HG03039 (cell line): Measurements from ENCODE around the gene SRP68.

Experiments used
- ATAC-seq: cut with Tn5 transposase; IDR thresholded peaks from one replicate; pipeline ENCODE4 v1.9.1; 2021; ENCODE audit warnings: mild to moderate bottlenecking, moderate library complexity; ENCODE audit not compliant: unreplicated experiment

SRP68 gene

DNA sequence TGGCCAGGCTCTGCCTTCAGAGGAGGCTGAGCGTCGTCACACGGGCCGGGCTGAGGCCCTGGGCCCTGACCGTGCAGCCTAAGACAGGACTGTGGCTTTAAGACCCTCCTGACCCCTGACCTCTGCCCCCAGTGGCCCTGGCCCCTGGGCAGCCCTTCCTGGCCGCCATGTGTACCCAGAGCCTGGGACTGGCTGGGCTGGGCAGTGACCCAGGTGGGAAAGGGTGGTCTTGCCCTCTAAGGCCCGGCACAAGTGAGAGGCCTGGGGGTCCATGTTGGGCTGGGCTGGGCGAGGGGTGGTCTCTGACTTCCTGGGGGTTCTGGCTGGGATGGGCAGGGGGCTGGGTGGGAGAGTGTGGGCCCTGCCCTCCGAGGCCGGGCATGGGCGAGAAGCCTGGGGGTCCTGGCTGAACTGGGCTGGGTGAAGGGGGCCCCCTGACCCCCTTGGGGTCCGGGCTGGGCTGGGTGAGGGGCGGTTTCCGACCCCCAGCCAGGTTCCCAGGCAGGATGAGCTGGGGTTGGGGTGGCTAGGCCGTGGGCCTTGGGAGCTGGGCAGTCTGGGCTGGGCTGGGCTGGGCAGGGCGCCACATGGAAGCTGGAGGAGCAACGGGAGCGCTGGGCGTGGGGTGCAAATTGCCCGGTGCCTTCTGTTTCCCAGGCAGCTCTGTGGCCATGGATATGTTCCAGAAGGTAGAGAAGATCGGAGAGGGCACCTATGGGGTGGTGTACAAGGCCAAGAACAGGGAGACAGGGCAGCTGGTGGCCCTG lies 71.4 kb downstream of the SRP68 start, which contains the start of gene CDK3:
Gene CDK3 (plus strand): TSS at position 101 of the 767 bp plus-strand sequence. CDS start 571 bp downstream, at position 672.
- ATAC-seq, result no peak

DNA sequence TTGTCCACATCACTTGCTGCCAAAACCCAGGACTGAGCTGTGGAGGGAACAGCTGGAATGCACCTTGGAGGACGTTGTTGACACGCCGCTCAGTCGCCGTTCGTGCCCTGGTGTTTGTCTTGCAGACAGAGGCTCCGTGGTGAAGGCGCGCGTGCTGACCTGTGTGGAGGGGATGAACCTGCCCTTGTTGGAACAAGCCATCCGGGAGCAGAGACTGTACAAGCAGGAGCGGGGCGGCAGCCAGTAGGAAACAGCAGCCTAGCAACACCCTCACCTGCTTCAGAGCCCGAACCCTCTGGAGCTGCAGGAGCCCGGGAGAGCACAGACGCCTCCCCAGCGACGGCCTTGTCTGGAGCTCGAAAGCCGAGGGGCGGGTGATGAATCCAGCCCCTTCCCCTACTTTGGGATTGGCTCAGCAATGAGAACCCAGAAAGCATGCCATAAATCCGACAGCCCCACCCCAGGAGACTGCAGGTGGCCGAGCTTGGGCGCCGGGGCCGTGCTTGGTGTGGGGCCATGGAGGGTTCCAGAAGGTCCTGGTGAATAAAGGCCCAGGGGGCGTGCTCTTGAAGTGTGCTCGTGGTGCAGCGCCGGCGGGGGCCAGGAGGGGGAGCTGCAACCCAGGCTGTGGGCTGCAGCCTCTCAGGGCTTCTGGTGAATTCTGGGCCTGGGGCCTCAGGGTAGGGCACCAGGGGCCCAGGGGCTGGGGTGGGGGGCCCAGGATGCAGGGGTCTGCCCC lies 72.1 kb downstream of the SRP68 start:
- no peak for ATAC-seq

DNA sequence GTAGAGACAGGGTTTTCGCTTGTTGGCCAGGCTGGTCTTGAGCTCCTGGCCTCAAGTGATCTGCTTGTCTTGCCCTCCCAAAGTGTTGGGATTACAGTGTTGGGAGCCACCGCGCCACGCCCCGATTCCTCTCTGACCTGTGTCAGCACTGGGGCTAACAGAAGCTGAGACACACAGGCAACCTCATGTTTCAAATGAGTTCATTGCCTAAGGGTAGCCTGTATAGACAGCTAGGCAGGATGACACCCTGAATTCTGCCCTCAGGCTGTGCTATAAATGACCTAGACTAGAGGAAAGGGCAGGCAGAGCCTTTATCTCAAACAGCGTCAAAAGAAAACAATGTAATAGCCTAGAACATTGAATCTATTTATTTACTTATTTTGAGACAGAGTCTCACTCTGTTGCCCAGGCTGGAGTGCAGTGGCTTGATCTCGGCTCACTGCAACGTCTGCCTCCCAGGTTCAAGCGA lies 74.0 kb downstream of the SRP68 start:
- no peak for ATAC-seq

DNA sequence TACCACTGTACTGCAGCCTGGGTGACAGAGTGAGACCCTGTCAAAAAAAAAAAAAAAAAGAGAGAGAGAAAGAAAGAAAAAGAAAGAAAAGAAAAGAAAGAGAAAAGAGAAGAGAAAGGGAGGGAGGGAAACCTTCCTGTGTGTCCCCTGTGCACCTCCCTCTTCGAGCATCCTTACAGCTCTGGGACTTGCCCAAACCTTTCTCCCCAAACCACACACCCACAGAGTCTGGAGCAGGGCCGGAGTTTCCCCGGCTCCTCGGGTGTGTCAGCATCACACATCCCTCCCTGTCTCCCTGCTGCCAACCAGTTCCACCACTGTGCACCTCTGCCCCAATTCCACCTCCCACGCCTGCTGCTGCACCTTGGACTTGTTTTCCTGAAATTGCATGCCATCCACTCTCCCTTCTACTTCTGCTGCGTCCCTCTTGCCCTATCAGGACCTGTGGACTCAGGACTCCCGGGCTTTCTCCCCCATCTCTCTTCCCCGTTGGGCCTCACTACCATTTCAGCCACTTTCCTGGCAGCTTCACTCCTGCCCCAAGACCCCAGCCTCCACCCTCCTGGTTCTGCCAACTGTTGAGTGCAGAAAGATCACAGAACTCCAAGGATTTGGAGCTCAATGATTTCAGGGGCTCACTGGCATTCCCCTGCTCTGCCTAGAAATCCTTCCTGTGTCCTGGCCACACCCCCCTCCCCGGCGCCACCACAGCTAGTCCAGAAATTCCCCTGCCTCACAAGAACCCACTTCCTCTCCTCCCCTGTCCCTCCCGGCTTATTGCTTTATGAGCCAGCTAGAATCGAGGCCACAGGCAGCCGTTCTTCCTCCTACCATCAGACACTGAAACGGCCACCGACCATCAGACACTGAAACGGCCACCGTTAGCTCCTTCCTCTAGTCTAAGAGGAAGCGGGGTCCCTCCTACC lies 75.4 kb downstream of the SRP68 start:
- no peak for ATAC-seq

DNA sequence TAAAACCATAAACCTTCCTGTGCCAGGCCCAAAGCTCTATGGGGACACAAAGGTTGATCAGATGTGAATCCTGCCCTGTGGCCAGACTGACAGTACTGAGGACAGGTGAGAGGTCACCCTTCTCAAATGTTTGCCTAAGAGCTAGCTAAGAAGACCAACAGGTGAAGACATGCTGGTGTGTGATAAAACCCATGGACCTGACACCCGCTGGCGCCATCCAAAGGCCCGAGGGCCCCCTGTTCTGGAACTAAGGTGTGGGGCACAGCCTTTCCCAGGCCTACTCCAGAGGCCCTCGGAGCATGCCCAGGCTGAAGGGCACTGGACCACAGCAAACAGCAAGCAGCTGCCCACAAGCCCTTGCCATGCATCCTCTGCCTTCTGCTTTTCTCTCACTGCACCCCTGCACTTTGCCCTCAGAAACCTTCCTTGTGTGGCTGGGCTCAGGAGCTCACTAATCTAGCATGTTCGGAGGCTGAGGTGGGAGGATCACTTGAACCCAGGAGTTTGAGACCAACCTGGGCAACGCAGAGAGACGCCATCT lies 76.9 kb downstream of the SRP68 start:
- no peak for ATAC-seq

DNA sequence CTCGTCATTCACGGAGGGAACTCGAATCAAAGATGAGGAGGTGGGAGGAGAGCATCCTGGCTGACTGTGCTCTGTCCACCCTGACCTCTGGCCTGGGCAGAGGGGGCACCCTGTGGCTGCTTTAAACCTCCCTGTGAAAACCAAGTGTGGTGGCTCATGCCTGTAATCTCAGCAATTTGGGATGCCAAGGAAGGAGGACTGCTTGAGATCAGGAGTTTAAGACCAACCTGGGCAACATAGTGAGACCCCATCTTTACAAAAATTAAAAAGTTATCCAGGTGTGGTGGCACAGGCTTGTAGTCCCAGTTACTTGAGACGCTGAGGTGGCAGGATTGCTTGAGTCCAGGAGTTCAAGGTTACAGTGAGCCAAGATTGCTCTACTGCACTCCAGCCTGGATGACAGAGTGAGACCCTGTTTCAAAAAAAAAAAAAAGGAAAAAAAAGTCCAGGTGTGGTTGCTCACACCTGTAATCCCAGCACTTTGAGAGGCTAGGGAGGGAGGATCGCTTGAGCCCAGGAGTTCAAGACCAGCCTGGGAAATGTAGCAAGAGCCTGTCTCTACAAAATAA lies 77.4 kb downstream of the SRP68 start:
- no peak for ATAC-seq

DNA sequence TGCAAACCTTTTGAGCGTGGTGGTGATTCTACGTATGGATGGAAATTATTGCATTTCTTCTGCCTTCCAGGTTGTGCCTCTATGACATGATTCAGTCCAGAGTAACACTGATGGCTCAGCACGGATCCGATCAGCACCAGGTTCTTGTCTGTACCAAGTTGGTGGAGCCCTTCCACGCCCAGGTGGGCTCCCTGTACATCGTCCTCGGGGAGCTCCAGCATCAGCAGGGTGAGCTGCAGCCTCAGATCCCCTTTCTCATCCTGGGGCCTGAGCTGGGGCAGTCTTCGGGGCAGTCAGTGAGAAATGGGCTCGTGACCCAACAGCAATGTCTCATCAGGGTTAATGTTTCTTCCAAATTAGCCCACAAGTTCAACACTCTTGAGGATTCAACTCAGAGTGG lies 80.9 kb downstream of the SRP68 start:
- no peak for ATAC-seq
